Loucy (cell line): ENCODE results near the gene CCDC91.

Source experiments
- H2AFZ ChIP-seq: fragments of 200-600 bp; sonication (generic); 2 replicates; pipeline ENCODE4 v1.6.0; 2016; ENCODE audit warnings: antibody characterized with exemption, mild to moderate bottlenecking, low read length, moderate library complexity
- H3F3A ChIP-seq: fragments of 200-600 bp; 2 replicates; pipeline ENCODE4 v1.6.0; 2016; ENCODE audit warnings: antibody characterized with exemption, low read depth, mild to moderate bottlenecking
- H3K27me3 ChIP-seq: fragments of 200-600 bp; sonication (generic); 2 replicates; pipeline ENCODE4 v1.6.1; 2014; ENCODE audit warnings: low read length, mild to moderate bottlenecking; ENCODE audit not compliant: insufficient read depth, poor library complexity, severe bottlenecking
- H3K36me3 ChIP-seq: fragments of 200-600 bp; sonication (generic); 2 replicates; pipeline ENCODE4 v1.6.1; 2016; ENCODE audit warnings: low read length; ENCODE audit not compliant: insufficient read depth
- H3K4me1 ChIP-seq: fragments of 200-600 bp; sonication (generic); 2 replicates; pipeline ENCODE4 v1.5.1; 2014; ENCODE audit warnings: low read length, mild to moderate bottlenecking; ENCODE audit not compliant: insufficient read depth, poor library complexity, severe bottlenecking
- H3K4me2 ChIP-seq: fragments of 200-600 bp; sonication (generic); 2 replicates; pipeline ENCODE4 v1.6.0; 2014; ENCODE audit warnings: antibody characterized with exemption, low read length, low read depth, mild to moderate bottlenecking; ENCODE audit not compliant: poor library complexity, severe bottlenecking
- H3K4me3 ChIP-seq: fragments of 200-600 bp; sonication (generic); 2 replicates; pipeline ENCODE4 v1.5.1; 2014; ENCODE audit warnings: low read length, mild to moderate bottlenecking, mixed read lengths; ENCODE audit not compliant: poor library complexity, severe bottlenecking
- H3K79me2 ChIP-seq: fragments of 200-600 bp; sonication (generic); 2 replicates; pipeline ENCODE4 v1.6.1; 2014; ENCODE audit warnings: low read length; ENCODE audit not compliant: insufficient read depth
- H3K9ac ChIP-seq: fragments of 200-600 bp; sonication (generic); 2 replicates; pipeline ENCODE4 v1.6.0; 2014; ENCODE audit warnings: mild to moderate bottlenecking, low read depth, low read length, moderate library complexity; ENCODE audit not compliant: poor library complexity, severe bottlenecking
- H3K9me2 ChIP-seq: fragments of 200-600 bp; sonication (generic); replicated peaks from 2 replicates; pipeline ENCODE4 v1.6.1; 2016; ENCODE audit warnings: low read depth, low read length, mixed read lengths
- H3K9me3 ChIP-seq: fragments of 200-600 bp; sonication (generic); 2 replicates; pipeline ENCODE4 v1.6.1; 2014; ENCODE audit warnings: mild to moderate bottlenecking, antibody characterized with exemption, low read length, low read depth; ENCODE audit not compliant: insufficient read depth
- H4K20me1 ChIP-seq: fragments of 200-600 bp; sonication (generic); 2 replicates; pipeline ENCODE4 v1.6.0; 2014; ENCODE audit warnings: antibody characterized with exemption, low read length, mild to moderate bottlenecking; ENCODE audit not compliant: insufficient read depth, poor library complexity, severe bottlenecking
- EZH2phosphoT487 ChIP-seq: fragments of 200-600 bp; IDR thresholded peaks from 2 replicates; pipeline ENCODE4 v1.6.1; 2018; ENCODE audit warnings: antibody characterized with exemption, mild to moderate bottlenecking, moderate library complexity, borderline replicate concordance
- TF ChIP-seq, protein P1 (sequence below): fragments of 200-600 bp; sonication (generic); conservative IDR thresholded peaks from 2 replicates; pipeline ENCODE4 v1.5.1; 2014; ENCODE audit warnings: mild to moderate bottlenecking, antibody characterized with exemption, low read length

CCDC91 gene

DNA sequence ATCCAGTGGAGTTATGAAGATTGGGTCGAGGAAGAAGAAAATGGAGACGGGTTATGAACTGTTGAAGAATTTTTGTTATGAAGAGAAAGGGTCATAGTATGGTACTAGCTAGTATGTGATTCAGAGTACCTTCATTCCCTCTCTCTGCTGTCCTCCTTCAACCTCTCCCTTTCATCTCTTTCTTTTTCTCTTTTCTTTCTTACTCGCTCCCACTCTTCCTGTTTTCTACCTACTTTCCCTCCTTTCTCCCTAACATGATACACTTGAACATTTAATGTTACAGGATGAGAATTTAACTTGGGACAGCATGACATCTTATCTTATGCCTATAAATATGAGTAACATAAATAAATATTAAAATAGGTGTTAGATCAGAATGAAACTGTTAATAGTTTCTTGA is 112.9 kb downstream of the CCDC91 start:
- Histone ChIP-seq H4K20me1 (no peaks in the 10 kb centered on the region), H3K4me3 (no peak overlapping the region), H2AFZ (no peak overlapping the region), H3K4me1 (peaks cover 8% of the 10 kb centered on the region), H3K36me3 (peaks cover 16% of the 10 kb centered on the region), H3K9me2 (no peaks in the 10 kb centered on the region), H3K27me3 (no peaks in the 10 kb centered on the region), H3K9me3 (no peaks in the 10 kb centered on the region), H3K9ac (no peak overlapping the region), H3K4me2 (no peak overlapping the region), H3K79me2 (no peaks in the 10 kb centered on the region), H3F3A (no peaks in the 10 kb centered on the region)
- TF ChIP-seq, protein P1, sequence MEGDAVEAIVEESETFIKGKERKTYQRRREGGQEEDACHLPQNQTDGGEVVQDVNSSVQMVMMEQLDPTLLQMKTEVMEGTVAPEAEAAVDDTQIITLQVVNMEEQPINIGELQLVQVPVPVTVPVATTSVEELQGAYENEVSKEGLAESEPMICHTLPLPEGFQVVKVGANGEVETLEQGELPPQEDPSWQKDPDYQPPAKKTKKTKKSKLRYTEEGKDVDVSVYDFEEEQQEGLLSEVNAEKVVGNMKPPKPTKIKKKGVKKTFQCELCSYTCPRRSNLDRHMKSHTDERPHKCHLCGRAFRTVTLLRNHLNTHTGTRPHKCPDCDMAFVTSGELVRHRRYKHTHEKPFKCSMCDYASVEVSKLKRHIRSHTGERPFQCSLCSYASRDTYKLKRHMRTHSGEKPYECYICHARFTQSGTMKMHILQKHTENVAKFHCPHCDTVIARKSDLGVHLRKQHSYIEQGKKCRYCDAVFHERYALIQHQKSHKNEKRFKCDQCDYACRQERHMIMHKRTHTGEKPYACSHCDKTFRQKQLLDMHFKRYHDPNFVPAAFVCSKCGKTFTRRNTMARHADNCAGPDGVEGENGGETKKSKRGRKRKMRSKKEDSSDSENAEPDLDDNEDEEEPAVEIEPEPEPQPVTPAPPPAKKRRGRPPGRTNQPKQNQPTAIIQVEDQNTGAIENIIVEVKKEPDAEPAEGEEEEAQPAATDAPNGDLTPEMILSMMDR, result no peak
- TF ChIP-seq EZH2phosphoT487, result no peak

DNA sequence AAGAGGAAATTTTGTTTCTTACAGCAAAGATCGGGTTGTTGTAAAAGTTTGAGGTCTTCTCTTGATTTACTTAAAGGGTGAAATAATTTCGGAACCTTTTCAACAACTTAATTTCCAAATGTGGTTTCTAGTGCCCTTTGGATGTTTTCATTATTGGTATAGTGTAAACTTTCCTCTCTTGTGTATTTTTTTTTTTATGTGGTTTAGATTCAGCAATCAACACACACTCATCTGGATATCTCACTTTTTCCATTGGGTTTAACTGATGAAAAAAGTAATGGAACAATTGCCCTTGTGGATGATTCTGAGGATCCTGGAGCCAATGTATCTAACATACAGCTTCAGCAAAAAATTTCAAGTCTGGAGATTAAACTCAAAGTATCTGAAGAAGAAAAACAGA is 116.3 kb downstream of the CCDC91 start:
- no peaks in the 10 kb centered on the region for H3K9me2 ChIP-seq
- no peak overlapping the region for H3K4me2 ChIP-seq
- peaks cover 40% of the 10 kb centered on the region for H3K36me3 ChIP-seq
- TF ChIP-seq, protein P1, result no peak
- TF ChIP-seq EZH2phosphoT487, result no peak
- no peak overlapping the region for H2AFZ ChIP-seq
- no peaks in the 10 kb centered on the region for H3F3A ChIP-seq
- H3K9me3 ChIP-seq, result no peaks in the 10 kb centered on the region
- H4K20me1 ChIP-seq, result no peaks in the 10 kb centered on the region
- H3K4me3 ChIP-seq, result no peak overlapping the region
- H3K9ac ChIP-seq, result no peak overlapping the region
- H3K4me1 ChIP-seq, result no peaks in the 10 kb centered on the region
- no peaks in the 10 kb centered on the region for H3K79me2 ChIP-seq
- no peaks in the 10 kb centered on the region for H3K27me3 ChIP-seq

DNA sequence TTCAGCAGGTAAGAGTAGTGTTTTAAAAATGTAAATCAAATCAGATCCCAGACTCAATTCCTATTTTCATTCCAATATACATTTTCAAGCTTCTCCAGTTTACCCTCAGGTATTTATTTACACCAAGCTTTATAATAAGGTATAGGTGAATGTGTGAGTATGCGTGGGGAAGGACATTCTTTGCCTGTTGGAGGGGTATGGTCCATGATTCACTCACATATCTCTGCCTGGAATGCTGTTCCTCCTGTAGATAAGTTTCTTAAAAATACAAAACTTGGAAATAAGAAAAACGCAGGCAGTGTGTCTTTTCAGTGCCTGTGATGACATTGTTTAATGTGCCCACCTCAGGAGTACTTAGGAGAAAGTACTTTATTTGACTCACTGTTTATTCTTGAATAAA is 118.6 kb downstream of the CCDC91 start:
- no peaks in the 10 kb centered on the region for H3K79me2 ChIP-seq
- H3K36me3 ChIP-seq, result peaks cover 40% of the 10 kb centered on the region
- no peaks in the 10 kb centered on the region for H3K9me2 ChIP-seq
- TF ChIP-seq, protein P1, result no peak
- no peak for TF ChIP-seq EZH2phosphoT487
- H3F3A ChIP-seq, result no peaks in the 10 kb centered on the region
- H2AFZ ChIP-seq, result no peak overlapping the region
- H3K9ac ChIP-seq, result no peak overlapping the region
- H4K20me1 ChIP-seq, result peaks cover 3% of the 10 kb centered on the region
- peaks cover 7% of the 10 kb centered on the region for H3K4me1 ChIP-seq
- H3K27me3 ChIP-seq, result no peaks in the 10 kb centered on the region
- H3K4me3 ChIP-seq, result no peak overlapping the region
- H3K4me2 ChIP-seq, result no peak overlapping the region
- H3K9me3 ChIP-seq, result no peaks in the 10 kb centered on the region
